Measurements from ENCODE around the gene TMCC2.

Gene TMCC2

DNA sequence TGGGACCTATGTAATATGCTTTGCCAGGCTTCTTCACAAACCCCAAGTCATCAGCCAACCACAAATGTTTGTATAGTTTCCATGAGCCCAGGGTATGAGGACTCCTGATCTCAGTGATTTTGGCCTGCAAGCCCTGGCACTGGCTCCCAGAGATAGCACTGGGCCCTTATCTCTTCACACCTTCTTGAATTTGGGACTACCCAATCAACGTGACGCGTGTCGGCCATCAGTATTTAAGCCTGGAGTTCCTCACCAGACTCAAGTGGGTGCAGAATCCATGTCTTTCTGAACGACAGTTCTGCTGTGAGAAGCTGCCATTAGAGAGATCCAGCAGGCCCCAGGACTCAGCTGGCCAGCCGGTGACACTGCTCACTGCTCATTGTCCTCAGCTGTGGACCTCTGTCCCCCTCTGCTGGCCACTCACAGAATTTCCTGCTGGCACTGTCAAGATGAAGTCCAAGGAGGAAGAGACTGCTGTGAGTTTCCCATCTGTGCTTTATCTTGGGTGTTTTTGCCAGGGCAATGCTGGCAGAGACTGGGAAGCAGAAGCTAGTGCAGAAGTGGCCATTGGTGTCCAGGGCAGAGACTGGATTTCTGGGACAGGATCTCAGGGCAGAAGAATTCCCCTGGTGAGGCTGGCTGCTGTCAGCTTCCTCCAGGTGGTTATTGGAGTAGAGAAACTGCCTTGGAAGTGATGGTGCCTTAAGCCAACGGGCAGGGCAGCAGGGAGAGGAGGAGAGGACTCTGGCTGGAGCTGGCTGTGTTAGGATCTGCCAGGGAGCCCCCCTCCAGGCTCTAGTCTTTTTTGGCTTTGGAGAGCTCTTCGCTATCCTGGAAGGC is 28.4 kb downstream of the TMCC2 start:
- Histone ChIP-seq H3K79me2 (peaks cover 2% of the 10 kb centered on the region), H3K4me1 (peaks cover 19% of the 10 kb centered on the region), H3K9ac (no peak overlapping the region), H3K27ac (no peak overlapping the region), H3K4me3 (ENCODE audit: low read depth, low read length) (no peak overlapping the region), H3K36me3 (ENCODE audit: control insufficient read depth, insufficient read depth, low read length) (no peaks in the 10 kb centered on the region), H3K27me3 (ENCODE audit: control insufficient read depth, insufficient read depth, low read length) (no peaks in the 10 kb centered on the region), H2AFZ (peak overlapping the region; percentile 54), H3K4me2 (ENCODE audit: low read length) (no peak overlapping the region), H3K9me3 (ENCODE audit: control insufficient read depth, low read length) (no peaks in the 10 kb centered on the region)
- peak; percentile 87 for TF ChIP-seq CTCF (IDR thresholded peaks at IDR 0.05)

DNA sequence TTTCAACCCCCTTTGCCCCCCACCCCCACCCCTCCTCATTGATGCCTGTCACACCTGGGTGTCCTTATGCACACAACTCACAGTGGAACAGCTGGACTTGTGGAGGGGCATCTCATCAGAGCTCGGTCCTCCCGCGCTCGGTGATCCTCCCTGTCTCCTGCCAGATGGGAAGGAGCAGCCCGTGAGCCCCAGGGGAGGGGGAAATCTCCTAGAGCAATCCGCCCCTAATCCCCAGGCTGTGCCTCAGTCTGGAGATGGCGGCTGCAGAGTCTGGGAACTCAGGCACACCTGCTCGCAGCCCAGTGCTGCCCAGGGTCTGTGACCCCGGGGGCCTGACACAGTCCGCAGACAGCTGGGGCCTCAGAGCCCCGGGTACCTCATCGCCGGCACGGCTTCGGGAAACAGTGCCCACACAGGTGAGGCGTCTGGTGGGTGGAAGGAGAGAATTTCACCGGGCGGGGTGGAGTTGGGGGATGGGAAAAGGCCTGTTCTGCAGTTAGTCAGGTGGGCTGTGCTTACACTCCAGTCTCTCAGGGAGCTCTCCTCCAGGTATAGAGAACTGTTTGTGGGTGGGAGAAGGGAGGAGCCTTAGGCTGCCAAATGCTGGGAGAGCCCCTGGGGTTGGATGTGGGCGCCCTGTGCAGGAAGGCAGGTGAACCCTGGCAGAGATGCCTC is 29.3 kb downstream of the TMCC2 start:
- H3K27me3 ChIP-seq (ENCODE audit: control insufficient read depth, insufficient read depth, low read length), result no peaks in the 10 kb centered on the region
- no peak overlapping the region for H3K4me3 ChIP-seq (ENCODE audit: low read depth, low read length)
- H3K4me1 ChIP-seq, result peaks cover 10% of the 10 kb centered on the region
- peaks cover 2% of the 10 kb centered on the region for H3K79me2 ChIP-seq
- no peak overlapping the region for H2AFZ ChIP-seq
- no peak overlapping the region for H3K4me2 ChIP-seq (ENCODE audit: low read length)
- H3K9me3 ChIP-seq (ENCODE audit: control insufficient read depth, low read length), result no peaks in the 10 kb centered on the region
- H3K36me3 ChIP-seq (ENCODE audit: control insufficient read depth, insufficient read depth, low read length), result no peaks in the 10 kb centered on the region
- no peak overlapping the region for H3K27ac ChIP-seq
- no peak for TF ChIP-seq CTCF (IDR thresholded peaks at IDR 0.05)
- H3K9ac ChIP-seq, result no peak overlapping the region

- no peaks in the 10 kb centered on the region for H3K9me3 ChIP-seq (ENCODE audit: control insufficient read depth, low read length)
- no peaks in the 10 kb centered on the region for H3K36me3 ChIP-seq (ENCODE audit: control insufficient read depth, insufficient read depth, low read length)
- TF ChIP-seq CTCF (IDR thresholded peaks at IDR 0.05), result no peak
- H3K4me3 ChIP-seq (ENCODE audit: low read depth, low read length), result no peak overlapping the region
- peaks cover 6% of the 10 kb centered on the region for H3K4me1 ChIP-seq
- H2AFZ ChIP-seq, result no peak overlapping the region
- peaks cover 2% of the 10 kb centered on the region for H3K79me2 ChIP-seq
- no peaks in the 10 kb centered on the region for H3K27me3 ChIP-seq (ENCODE audit: control insufficient read depth, insufficient read depth, low read length)
- no peak overlapping the region for H3K4me2 ChIP-seq (ENCODE audit: low read length)
- H3K9ac ChIP-seq, result no peak overlapping the region
- H3K27ac ChIP-seq, result no peak overlapping the region
Observed at GRCh38 chr1:205257735-205258134, 30.0 kb downstream of the TMCC2 start.

DNA sequence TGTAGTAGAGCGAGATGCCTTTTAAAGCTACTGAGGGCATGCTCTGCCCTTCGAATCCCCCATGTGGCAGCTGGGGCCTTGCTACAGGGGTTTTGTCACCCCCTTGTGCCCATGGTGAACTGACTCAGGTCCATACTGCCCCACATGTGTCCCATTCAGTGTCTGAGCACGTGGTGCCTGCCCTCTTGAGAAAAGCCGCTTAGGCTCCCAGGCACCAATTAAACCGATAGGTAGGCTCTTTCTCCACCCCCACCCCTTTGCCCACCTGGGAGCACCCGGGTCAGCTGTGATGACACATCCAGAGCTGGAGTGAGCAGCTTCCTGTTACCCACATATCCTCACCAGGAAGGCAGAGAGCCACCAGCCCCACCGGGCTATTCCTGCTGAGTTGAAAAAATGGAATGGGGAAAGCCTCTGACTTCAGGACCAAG is 30.5 kb downstream of the TMCC2 start:
- H3K27ac ChIP-seq, result no peak overlapping the region
- H3K9me3 ChIP-seq (ENCODE audit: control insufficient read depth, low read length), result no peaks in the 10 kb centered on the region
- H3K36me3 ChIP-seq (ENCODE audit: control insufficient read depth, insufficient read depth, low read length), result no peaks in the 10 kb centered on the region
- H3K27me3 ChIP-seq (ENCODE audit: control insufficient read depth, insufficient read depth, low read length), result no peaks in the 10 kb centered on the region
- no peak overlapping the region for H3K4me3 ChIP-seq (ENCODE audit: low read depth, low read length)
- H3K9ac ChIP-seq, result no peak overlapping the region
- H2AFZ ChIP-seq, result no peak overlapping the region
- no peak overlapping the region for H3K4me2 ChIP-seq (ENCODE audit: low read length)
- H3K79me2 ChIP-seq, result peaks cover 2% of the 10 kb centered on the region
- no peak for TF ChIP-seq CTCF (IDR thresholded peaks at IDR 0.05)
- H3K4me1 ChIP-seq, result peaks cover 6% of the 10 kb centered on the region
